HG03066 (cell line): ENCODE results near the gene MYCL.
A peak's percentile ranks its signal among the peaks of the same experiment; 100 is the strongest.

Experiments used
- ATAC-seq: cut with Tn5 transposase; IDR thresholded peaks from one replicate; pipeline ENCODE4 v1.9.1; 2021; ENCODE audit warnings: low read depth; ENCODE audit not compliant: unreplicated experiment

MYCL gene

GRCh38 chr1:39901714-39902459 is at the start of gene MYCL:
MYCL (minus strand) TSS chr1:39901917; CDS start chr1:39901434, 483 bp downstream.
- ATAC-seq: peak; percentile 68

GRCh38 chr1:39949891-39950290 is 48.2 kb upstream of the MYCL start:
- no peak for ATAC-seq

- no peak for ATAC-seq
Observed at GRCh38 chr1:39947260-39947659, 45.5 kb upstream of the MYCL start.

- ATAC-seq: no peak
Observed at GRCh38 chr1:39946216-39946615, 44.5 kb upstream of the MYCL start.

GRCh38 chr1:39944410-39945112 is 42.8 kb upstream of the MYCL start:
- ATAC-seq: no peak

- ATAC-seq: no peak
Observed at GRCh38 chr1:39943471-39944290, 42.0 kb upstream of the MYCL start.

GRCh38 chr1:39940980-39941871 is 39.5 kb upstream of the MYCL start:
- ATAC-seq: no peak

GRCh38 chr1:39940253-39940652 is 38.5 kb upstream of the MYCL start:
- ATAC-seq: no peak

- no peak for ATAC-seq
Observed at GRCh38 chr1:39938856-39939255, 37.1 kb upstream of the MYCL start.

- ATAC-seq: no peak
Observed at GRCh38 chr1:39936724-39937491, 35.2 kb upstream of the MYCL start.

- ATAC-seq: no peak
Observed at GRCh38 chr1:39933956-39934941, 32.5 kb upstream of the MYCL start.

GRCh38 chr1:39928809-39929587 is 27.3 kb upstream of the MYCL start:
- no peak for ATAC-seq

GRCh38 chr1:39927538-39927937 is 25.8 kb upstream of the MYCL start:
- ATAC-seq: no peak

GRCh38 chr1:39926820-39927219 is 25.1 kb upstream of the MYCL start:
- ATAC-seq: no peak

GRCh38 chr1:39926343-39926793 is 24.7 kb upstream of the MYCL start:
- no peak for ATAC-seq

- ATAC-seq: no peak
Observed at GRCh38 chr1:39925721-39926342, 24.1 kb upstream of the MYCL start.

- no peak for ATAC-seq
Observed at GRCh38 chr1:39922251-39922688, 20.6 kb upstream of the MYCL start.
